8988T (cell line): Measurements from ENCODE around the gene TMEM229B.
"Not testable (repeated sequence)": the region's sequence is repeated elsewhere in the genome, so short reads cannot be mapped to it uniquely, and the experiment has no call there.

Experiments used
- DNase-seq: peaks from one replicate; pipeline ENCODE4 v3.0.0; 2011

Gene TMEM229B

GRCh38 chr14:67483579-67484285, 4.8 kb downstream of the TMEM229B start:
- no peak for DNase-seq

GRCh38 chr14:67482231-67483164, 6.0 kb downstream of the TMEM229B start:
- DNase-seq = no peak

GRCh38 chr14:67480011-67480410, 8.5 kb downstream of the TMEM229B start:
- DNase-seq = no peak

- DNase-seq = no peak
Observed at GRCh38 chr14:67478800-67479084, 9.8 kb downstream of the TMEM229B start.

GRCh38 chr14:67477926-67478799, 10.4 kb downstream of the TMEM229B start:
- DNase-seq = no peak

GRCh38 chr14:67474366-67474765, 14.2 kb downstream of the TMEM229B start:
- DNase-seq = no peak

GRCh38 chr14:67473290-67474082, 15.0 kb downstream of the TMEM229B start:
- DNase-seq = no peak

- no peak for DNase-seq
Observed at GRCh38 chr14:67472726-67473125, 15.8 kb downstream of the TMEM229B start.

GRCh38 chr14:67469954-67470353, 18.6 kb downstream of the TMEM229B start:
- no peak for DNase-seq

- DNase-seq = no peak
Observed at GRCh38 chr14:67468378-67468730, 20.2 kb downstream of the TMEM229B start.

GRCh38 chr14:67467134-67467533, 21.4 kb downstream of the TMEM229B start:
- no peak for DNase-seq

- no peak for DNase-seq
Observed at GRCh38 chr14:67464879-67465278, 23.6 kb downstream of the TMEM229B start.

- DNase-seq = no peak
Observed at GRCh38 chr14:67464377-67464776, 24.1 kb downstream of the TMEM229B start.

- no peak for DNase-seq
Observed at GRCh38 chr14:67463900-67464299, 24.6 kb downstream of the TMEM229B start.

- DNase-seq = no peak
Observed at GRCh38 chr14:67461996-67462395, 26.5 kb downstream of the TMEM229B start.

- no peak for DNase-seq
Observed at GRCh38 chr14:67461341-67461985, 27.1 kb downstream of the TMEM229B start.

GRCh38 chr14:67459336-67459735, 29.2 kb downstream of the TMEM229B start:
- DNase-seq = no peak

- DNase-seq = no peak
Observed at GRCh38 chr14:67457782-67458181, 30.7 kb downstream of the TMEM229B start.

GRCh38 chr14:67456732-67457131, 31.8 kb downstream of the TMEM229B start:
- no peak for DNase-seq

- DNase-seq = no peak
Observed at GRCh38 chr14:67453575-67454300, 34.8 kb downstream of the TMEM229B start.

GRCh38 chr14:67451667-67452066, 36.9 kb downstream of the TMEM229B start:
- DNase-seq = not testable (repeated sequence)
